ENCODE results near the gene IQCN. TPM values are rescaled to one million over a fixed set of nuclear protein-coding genes. Genes with fewer than 3 reads are reported as not detected.

IQCN gene
- total RNA-seq, 2 donors from 2014 or later = 16.5 to 21.9 TPM

DNA sequence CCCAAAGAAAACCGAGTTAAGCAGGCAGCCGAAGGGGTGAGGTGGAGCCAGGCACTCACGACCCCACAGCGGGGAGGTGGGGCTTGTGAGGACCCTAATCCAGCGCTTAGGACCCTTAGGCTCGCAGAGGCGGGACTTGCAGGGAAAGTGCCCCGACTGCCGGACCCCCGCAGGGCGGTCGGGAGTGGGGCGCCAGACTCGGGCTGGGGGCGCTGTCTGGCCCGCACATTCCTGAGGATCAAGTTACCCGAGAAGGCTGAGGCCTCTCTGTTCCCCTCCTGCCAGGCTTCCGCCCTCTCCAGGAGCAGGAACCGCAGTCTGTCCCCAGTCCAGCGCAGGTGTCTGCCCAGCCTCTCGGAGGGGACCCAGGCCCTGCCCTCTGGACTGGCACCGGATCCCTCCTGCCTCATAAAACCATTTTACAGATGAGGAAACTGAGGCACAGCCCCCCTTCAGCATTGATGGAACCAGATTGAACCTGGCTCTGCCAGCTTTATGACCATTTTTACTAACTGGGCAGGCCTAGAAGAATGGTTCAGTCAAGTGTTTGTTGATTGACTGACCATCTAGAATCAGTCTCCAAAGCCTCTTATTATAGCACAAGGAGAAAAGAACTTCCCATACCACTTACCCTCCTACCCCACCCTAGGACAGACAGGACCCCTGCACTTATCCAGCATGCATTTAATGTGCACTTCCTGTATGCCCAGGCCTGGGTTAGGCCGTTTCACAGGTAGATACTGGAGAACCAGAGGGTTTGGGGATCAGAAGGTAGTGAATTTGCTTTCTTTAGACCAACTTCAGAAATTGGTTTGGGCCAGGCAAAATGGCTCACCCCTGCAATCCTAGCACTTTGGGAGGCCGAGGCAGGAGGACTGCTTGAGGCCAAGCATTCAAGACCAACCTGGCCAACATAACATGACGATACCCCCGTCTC lies 13.9 kb upstream of the IQCN start:
- H3K4me3 Mint-ChIP-seq = no peak overlapping the region
- ATAC-seq = no peak
- H3K27me3 Mint-ChIP-seq = no peaks in the 10 kb centered on the region
- peak overlapping the region; percentile 51 for H3K27ac Mint-ChIP-seq
- H3K36me3 Mint-ChIP-seq (ENCODE audit: low read depth) = no peaks in the 10 kb centered on the region
- peaks cover 42% of the 10 kb centered on the region for H3K4me1 Mint-ChIP-seq
- no peaks in the 10 kb centered on the region for H3K9me3 ChIP-seq (ENCODE audit: control insufficient read depth, low read length, poor library complexity, severe bottlenecking)
- DNase-seq = no peak

DNA sequence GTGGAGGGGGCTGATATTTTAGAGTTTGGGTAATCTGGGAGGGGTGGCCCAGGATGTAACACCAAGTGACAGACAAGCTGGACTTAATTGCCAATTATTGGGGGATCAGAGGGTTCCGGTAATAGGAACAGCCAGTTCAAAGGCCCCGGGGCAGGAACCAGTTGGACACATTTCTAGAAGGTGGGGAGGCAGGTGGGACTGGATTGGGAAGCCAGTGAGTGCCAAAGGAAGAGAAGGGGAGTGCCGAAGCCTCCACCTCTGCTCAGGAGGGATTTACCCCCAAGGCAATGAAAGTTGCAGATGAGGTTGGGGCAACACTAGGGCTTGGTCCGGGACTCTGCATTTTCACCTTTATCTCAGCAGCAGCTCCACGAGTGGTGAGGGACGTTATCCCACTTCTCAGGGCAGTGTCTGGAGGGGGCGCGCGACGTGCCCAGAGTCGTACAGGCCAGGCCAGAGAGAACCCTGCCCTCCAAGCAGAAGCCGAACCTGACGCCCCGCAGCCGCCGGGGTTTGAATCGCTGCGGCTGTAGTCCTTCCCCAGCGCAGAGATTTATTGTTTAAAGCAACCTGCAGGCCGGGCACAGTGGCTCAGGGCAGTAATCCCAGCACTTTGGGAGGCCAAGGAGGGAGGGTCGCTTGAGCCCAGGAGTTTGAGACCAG lies 12.9 kb upstream of the IQCN start:
- H3K36me3 Mint-ChIP-seq (ENCODE audit: low read depth) = no peaks in the 10 kb centered on the region
- H3K4me1 Mint-ChIP-seq = peaks cover 44% of the 10 kb centered on the region
- H3K9me3 ChIP-seq (ENCODE audit: control insufficient read depth, low read length, poor library complexity, severe bottlenecking) = no peaks in the 10 kb centered on the region
- no peak for ATAC-seq
- no peak overlapping the region for H3K4me3 Mint-ChIP-seq
- no peaks in the 10 kb centered on the region for H3K27me3 Mint-ChIP-seq
- no peak for DNase-seq
- no peak overlapping the region for H3K27ac Mint-ChIP-seq

DNA sequence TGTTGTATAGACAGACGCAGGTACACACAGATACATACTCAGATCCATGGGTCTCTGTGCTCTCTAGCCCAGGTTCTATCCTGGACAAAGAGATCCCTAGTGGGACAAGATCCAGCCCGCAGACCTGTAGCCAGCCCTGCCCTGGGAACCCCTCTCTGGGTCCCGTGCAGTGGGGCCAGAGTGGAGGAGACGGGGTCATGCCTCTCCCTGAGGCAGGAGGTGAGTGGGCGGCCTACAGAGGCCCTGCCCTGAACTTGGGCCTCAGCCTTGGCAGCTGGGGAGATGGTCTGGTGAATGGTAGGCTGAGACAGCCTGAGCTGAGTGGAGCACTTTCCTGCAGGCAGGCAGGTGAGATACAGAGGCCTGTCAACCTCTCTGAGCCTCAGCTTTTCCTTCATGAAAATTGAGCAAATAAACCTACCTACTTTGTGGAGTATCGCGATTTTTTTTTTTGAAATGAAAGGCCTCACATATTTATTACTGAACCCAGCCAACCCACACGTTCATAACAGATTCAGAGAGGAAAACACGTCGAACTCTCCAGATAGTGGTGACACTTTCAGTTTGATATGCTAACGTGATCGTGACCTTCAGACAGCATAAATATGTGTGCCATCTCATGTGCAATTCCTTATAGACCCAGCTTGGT lies 10.6 kb upstream of the IQCN start:
- H3K4me1 Mint-ChIP-seq = peaks cover 33% of the 10 kb centered on the region
- H3K27ac Mint-ChIP-seq = peak overlapping the region; percentile 72
- DNase-seq (no peak), ATAC-seq (no peak)
- no peaks in the 10 kb centered on the region for H3K27me3 Mint-ChIP-seq
- peaks cover under 1% of the 10 kb centered on the region for H3K36me3 Mint-ChIP-seq (ENCODE audit: low read depth)
- peak overlapping the region; percentile 43 for H3K4me3 Mint-ChIP-seq
- H3K9me3 ChIP-seq (ENCODE audit: control insufficient read depth, low read length, poor library complexity, severe bottlenecking) = no peaks in the 10 kb centered on the region

DNA sequence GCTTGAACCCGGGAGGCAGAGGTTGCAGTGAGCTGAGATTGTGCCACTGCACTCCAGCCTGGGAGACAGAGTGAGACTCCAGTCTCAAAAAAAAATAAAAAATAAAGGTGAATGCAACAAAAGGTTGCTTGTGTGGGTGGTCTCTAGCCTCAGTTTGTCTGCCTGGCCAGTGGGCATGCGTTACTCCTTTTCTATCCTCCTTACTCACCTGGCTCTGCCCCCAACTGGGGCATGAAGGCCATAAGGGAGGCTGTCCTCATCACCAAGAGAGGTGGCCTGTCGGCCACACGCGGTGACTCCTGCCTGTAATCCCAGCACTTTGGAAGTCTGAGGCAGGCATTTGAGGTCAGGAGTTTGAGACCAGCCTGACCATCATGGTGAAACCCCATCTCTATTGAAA lies 9.1 kb upstream of the IQCN start:
- H3K9me3 ChIP-seq (ENCODE audit: control insufficient read depth, low read length, poor library complexity, severe bottlenecking) = no peaks in the 10 kb centered on the region
- Mint-ChIP-seq H3K4me1 (peaks cover 38% of the 10 kb centered on the region), H3K27ac (peak overlapping the region; percentile 99), H3K36me3 (ENCODE audit: low read depth) (peaks cover 6% of the 10 kb centered on the region), H3K27me3 (no peaks in the 10 kb centered on the region), H3K4me3 (no peak overlapping the region)
- DNase-seq = no peak
- no peak for ATAC-seq

DNA sequence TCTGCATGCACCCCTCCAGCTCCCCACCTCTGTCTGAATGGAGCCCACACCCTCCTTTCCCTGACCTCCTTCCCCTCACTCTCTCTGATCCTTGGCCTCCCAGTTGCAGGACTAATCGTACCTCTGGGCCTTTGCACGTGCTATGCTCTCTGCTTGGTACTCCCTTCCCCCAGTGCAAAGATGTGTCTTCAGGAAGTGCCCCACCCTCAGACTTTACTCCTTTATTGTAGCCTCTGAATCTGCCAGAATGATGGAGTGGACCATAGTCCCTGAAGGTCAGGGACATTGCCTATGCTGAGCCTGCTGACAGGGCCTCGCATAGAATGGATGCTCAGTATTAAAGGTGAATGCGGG lies 8.5 kb upstream of the IQCN start:
- peak overlapping the region; percentile 91 for H3K4me3 Mint-ChIP-seq
- ATAC-seq = no peak
- H3K36me3 Mint-ChIP-seq (ENCODE audit: low read depth) = peaks cover 6% of the 10 kb centered on the region
- H3K27ac Mint-ChIP-seq = peak overlapping the region; percentile 99
- DNase-seq = no peak
- H3K27me3 Mint-ChIP-seq = no peaks in the 10 kb centered on the region
- H3K9me3 ChIP-seq (ENCODE audit: control insufficient read depth, low read length, poor library complexity, severe bottlenecking) = no peaks in the 10 kb centered on the region
- peaks cover 43% of the 10 kb centered on the region for H3K4me1 Mint-ChIP-seq

GRCh38 chr19:18282021-18282787 lies 8.0 kb upstream of the IQCN start:
- peak overlapping the region; percentile 99 for H3K27ac Mint-ChIP-seq
- DNase-seq = no peak

DNA sequence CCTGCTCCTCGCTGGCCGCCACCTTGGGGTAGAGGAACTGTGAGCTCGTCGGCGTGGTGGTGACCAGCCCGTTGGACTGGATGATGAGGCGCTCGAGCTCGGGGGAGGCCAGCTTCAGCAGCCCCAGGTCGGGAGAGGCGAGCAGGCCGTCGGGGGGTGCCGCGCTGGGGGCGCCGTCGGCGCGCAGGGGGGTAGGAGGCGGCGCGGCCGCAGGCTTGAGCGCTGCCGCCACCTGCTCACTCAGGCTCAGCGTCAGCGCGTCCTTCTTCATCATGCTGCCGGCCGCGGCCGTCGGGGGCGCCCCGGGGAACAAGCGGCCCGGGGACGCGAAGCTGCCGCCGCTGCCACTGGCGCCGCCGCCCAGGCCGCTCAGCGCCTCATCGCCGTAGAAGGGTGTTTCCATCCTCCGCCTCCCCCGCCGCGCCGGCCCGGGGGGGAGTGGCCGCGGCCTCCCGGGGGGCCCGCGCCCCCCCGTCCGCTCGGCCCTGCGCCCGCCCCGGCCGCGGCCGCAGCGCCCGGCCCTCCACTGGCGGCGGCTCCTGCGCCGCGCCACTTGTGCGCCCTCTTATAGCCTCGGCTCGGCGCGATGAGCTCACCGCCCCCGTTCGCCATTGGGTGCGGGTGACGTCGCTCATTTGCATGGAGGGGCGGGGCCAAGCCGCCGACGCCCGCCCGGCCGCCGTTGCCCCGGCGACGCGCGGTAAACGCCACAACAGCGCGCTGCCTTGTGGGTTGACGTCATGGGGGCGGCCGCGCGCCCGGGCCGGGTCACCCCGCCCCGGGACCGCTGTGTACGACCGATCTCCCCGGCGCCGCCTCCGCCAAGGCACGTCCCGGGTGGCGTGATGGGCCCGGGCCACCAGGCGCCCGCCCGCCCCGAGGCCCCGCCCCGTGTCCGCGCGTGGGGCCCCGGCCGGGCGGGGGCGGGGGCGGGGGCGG lies 7.1 kb upstream of the IQCN start, which contains the start of gene JUND:
TSS of gene JUND (minus strand) at position 541 of the 939 bp plus-strand sequence. CDS start at position 403, 138 bp downstream.
- Mint-ChIP-seq H3K36me3 (ENCODE audit: low read depth) (peaks cover 6% of the 10 kb centered on the region), H3K4me1 (peaks cover 39% of the 10 kb centered on the region), H3K4me3 (peak within 1 kb of the TSS; percentile 94), H3K27me3 (no peaks in the 10 kb centered on the region), H3K27ac (peak within 1 kb of the TSS; percentile 99)
- DNase-seq = peak; percentile 98 to 99 (median 99)
- H3K9me3 ChIP-seq (ENCODE audit: control insufficient read depth, low read length, poor library complexity, severe bottlenecking) = no peaks in the 10 kb centered on the region
- ATAC-seq = peak; percentile 74

More at GRCh38 chr19:18282021-18282787, 8.0 kb upstream of the IQCN start:
- ATAC-seq = no peak
- peaks cover 43% of the 10 kb centered on the region for H3K4me1 Mint-ChIP-seq
- peaks cover 6% of the 10 kb centered on the region for H3K36me3 Mint-ChIP-seq (ENCODE audit: low read depth)
- peak overlapping the region; percentile 91 for H3K4me3 Mint-ChIP-seq
- H3K9me3 ChIP-seq (ENCODE audit: control insufficient read depth, low read length, poor library complexity, severe bottlenecking) = no peaks in the 10 kb centered on the region
- no peaks in the 10 kb centered on the region for H3K27me3 Mint-ChIP-seq

- H3K9me3 ChIP-seq (ENCODE audit: control insufficient read depth, low read length, poor library complexity, severe bottlenecking) = no peaks in the 10 kb centered on the region
- no peaks in the 10 kb centered on the region for H3K27me3 Mint-ChIP-seq
- DNase-seq (peak; percentile 76 to 80 (median 77)), ATAC-seq (peak; percentile 14)
- H3K4me3 Mint-ChIP-seq = peak overlapping the region; percentile 94
- H3K36me3 Mint-ChIP-seq (ENCODE audit: low read depth) = peaks cover 6% of the 10 kb centered on the region
- peaks cover 36% of the 10 kb centered on the region for H3K4me1 Mint-ChIP-seq
- peak overlapping the region; percentile 99 for H3K27ac Mint-ChIP-seq
These were observed 6.2 kb upstream of the IQCN start for GRCh38 chr19:18280247-18281081.

- Mint-ChIP-seq H3K4me3 (peak overlapping the region; percentile 94), H3K27ac (peak overlapping the region; percentile 99), H3K27me3 (no peaks in the 10 kb centered on the region), H3K4me1 (peaks cover 34% of the 10 kb centered on the region), H3K36me3 (ENCODE audit: low read depth) (peaks cover 6% of the 10 kb centered on the region)
- DNase-seq = peak; percentile 76 to 84 (median 84)
- ATAC-seq = peak; percentile 29
- no peaks in the 10 kb centered on the region for H3K9me3 ChIP-seq (ENCODE audit: control insufficient read depth, low read length, poor library complexity, severe bottlenecking)
These were observed 5.4 kb upstream of the IQCN start for GRCh38 chr19:18279516-18280246.

DNA sequence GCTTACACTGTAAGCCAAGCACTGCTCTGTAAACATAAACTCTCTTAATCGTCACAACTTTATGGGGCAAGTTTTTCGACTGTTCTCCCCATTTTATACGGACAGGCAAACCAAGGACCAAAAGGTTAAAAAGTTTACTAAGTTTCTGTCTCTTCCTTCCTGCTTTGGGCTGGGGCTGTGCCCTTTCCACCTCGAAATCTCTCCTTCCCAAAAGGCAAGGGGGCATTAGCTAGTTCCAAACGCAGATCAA lies 4.9 kb upstream of the IQCN start:
- Mint-ChIP-seq H3K4me3 (peak overlapping the region; percentile 94), H3K36me3 (ENCODE audit: low read depth) (peaks cover 6% of the 10 kb centered on the region), H3K27ac (peak overlapping the region; percentile 99), H3K4me1 (peaks cover 37% of the 10 kb centered on the region), H3K27me3 (no peaks in the 10 kb centered on the region)
- DNase-seq = no peak
- ATAC-seq = no peak
- H3K9me3 ChIP-seq (ENCODE audit: control insufficient read depth, low read length, poor library complexity, severe bottlenecking) = no peaks in the 10 kb centered on the region

All from T-helper 17 cell (primary cell).